ENCODE results near the gene HOXC12.

Gene HOXC12

GRCh38 chr12:53954694-53955035, at the start of gene HOXC12:
Gene HOXC12, plus strand, starts transcription at chr12:53954903. Its CDS starts 27 bp downstream, at chr12:53954930.
- ChIA-PET CTCF (interaction anchor here (0.6 to 2.2 kb wide), 3 partner anchors 79 to 208 kb away, joined by 4 to 5 read pairs (median 4); no protein-coding TSS in a partner anchor), POLR2A (ENCODE audit: low non-redundant PET) (no interaction called here)
- peak; percentile 37 for DNase-seq (ENCODE audit: low spot score)
- H3K27ac ChIP-seq, result no peak within 1 kb of the TSS
- no peak for TF ChIP-seq CTCF (conservative IDR thresholded peaks at IDR 0.05; ENCODE audit: low read depth)

- ChIA-PET CTCF (no interaction called here), POLR2A (ENCODE audit: low non-redundant PET) (no interaction called here)
- DNase-seq (ENCODE audit: low spot score), result no peak
- no peak overlapping the region for H3K27ac ChIP-seq
- TF ChIP-seq CTCF (conservative IDR thresholded peaks at IDR 0.05; ENCODE audit: low read depth), result no peak
Observed at GRCh38 chr12:53907103-53907502, 47.6 kb upstream of the HOXC12 start.

- no peak for DNase-seq (ENCODE audit: low spot score)
- no peak overlapping the region for H3K27ac ChIP-seq
- POLR2A ChIA-PET (ENCODE audit: low non-redundant PET), result no interaction called here
- CTCF ChIA-PET, result interaction anchor here (0.6 kb wide), 1 partner anchor 270 kb away, joined by 5 read pairs; no protein-coding TSS in a partner anchor
- TF ChIP-seq CTCF (conservative IDR thresholded peaks at IDR 0.05; ENCODE audit: low read depth), result no peak
Observed at GRCh38 chr12:53916788-53917655, 37.7 kb upstream of the HOXC12 start.

- no peak for DNase-seq (ENCODE audit: low spot score)
- no peak overlapping the region for H3K27ac ChIP-seq
- POLR2A ChIA-PET (ENCODE audit: low non-redundant PET), result no interaction called here
- no peak for TF ChIP-seq CTCF (conservative IDR thresholded peaks at IDR 0.05; ENCODE audit: low read depth)
- CTCF ChIA-PET, result interaction anchor here (0.6 kb wide), 1 partner anchor 64 kb away, joined by 3 read pairs; no protein-coding TSS in a partner anchor
Observed at GRCh38 chr12:53924521-53925405, 29.9 kb upstream of the HOXC12 start.

- DNase-seq (ENCODE audit: low spot score), result no peak
- no peak for TF ChIP-seq CTCF (conservative IDR thresholded peaks at IDR 0.05; ENCODE audit: low read depth)
- ChIA-PET POLR2A (ENCODE audit: low non-redundant PET) (no interaction called here), CTCF (no interaction called here)
- no peak overlapping the region for H3K27ac ChIP-seq
Observed at GRCh38 chr12:53927220-53928029, 27.3 kb upstream of the HOXC12 start.
